Adipose tissue (tissue), 3 donors: Measurements from ENCODE around the gene ZNF429. TPM values are rescaled to one million over a fixed set of nuclear protein-coding genes. Genes with fewer than 3 reads are reported as not detected.
A peak's percentile ranks its signal among the peaks of the same experiment; 100 is the strongest.
"Not testable (repeated sequence)": the region's sequence is repeated elsewhere in the genome, so short reads cannot be mapped to it uniquely, and the experiment has no call there.

Experiments
- H3K27ac ChIP-seq: one replicate; pipeline ENCODE4 v1.5.1; 2013; ENCODE audit warnings: low read depth, low read length
- WGBS, 3 donors: extraction: QIAGEN DNeasy Blood & Tissue Kit; methylation state at CpG; one replicate each; pipeline ENCODE4 v1.1.7; 2013; 5-methylcytosine and 5-hydroxymethylcytosine counted together
- polyA plus RNA-seq, 3 donors: library from polyadenylated mRNA; stranded (reverse); fragments of 200-250 nt; gene quantifications; one replicate each; pipeline ENCODE4 v1.2.3, GENCODE V29; 2013
- donor health status: healthy with polysubstance abuse.
- donor health status: Bipolar disorder and iron deficiency.
- donor health status: healthy.

The ZNF429 gene
- 1 to 10 TPM; 5.6 to 8.5 (median 7.7) TPM for polyA plus RNA-seq

DNA sequence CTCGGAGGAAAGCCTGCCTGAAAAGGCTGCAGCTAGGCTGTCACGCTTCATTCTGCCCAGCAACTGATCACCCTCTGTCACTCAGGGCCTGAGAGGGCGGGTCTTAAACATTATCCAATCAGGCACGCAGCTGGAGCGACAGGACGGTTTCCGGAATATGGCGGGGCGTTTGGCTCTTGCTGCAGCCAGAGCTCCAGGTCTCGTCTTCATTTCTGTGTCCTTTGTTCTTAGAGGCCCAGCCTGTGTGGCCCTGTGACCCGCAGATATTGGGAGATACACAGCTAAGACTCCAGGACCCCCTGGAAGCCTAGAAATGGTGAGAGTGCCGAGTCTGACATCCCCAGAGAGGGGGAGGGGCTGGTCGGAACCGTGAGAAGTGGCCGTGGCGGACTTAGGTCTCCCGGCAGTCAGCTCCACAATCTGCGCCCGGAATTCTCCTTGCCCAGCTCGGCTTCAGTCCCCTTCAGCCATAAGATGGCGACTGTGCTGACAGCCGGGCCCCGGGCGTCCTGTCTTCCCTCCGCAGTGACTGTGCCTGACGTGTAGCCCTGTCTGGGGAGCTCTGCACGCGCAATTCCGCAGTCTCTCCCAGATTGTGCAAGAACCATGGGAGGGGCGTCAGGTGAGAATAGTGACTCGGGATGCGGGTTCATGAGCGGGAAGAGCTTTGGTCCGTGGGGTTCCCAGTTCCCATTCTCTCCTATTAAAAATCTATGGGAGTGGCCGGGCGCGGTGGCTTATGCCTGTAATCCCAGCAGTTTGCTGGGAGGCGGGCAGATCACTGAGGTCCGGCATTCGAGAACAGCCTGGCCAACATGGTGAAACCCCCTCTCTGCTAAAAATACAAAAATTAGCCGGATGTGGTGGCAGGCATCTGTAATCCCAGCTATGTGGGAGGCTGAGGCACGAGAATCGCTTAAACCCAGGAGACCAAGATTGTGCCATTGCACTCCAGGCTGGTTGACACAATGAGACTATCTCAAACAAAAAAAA, at the start of gene ZNF429:
Gene ZNF429, plus strand, starts transcription at position 144 of the 993 bp plus-strand sequence. Its CDS starts 170 bp downstream, at position 314.
- H3K27ac ChIP-seq, result peak within 1 kb of the TSS; percentile 52
- 0 to 1% (median 1%) methylated on average over 43 of the region's 43 CpGs for WGBS, 3 donors

DNA sequence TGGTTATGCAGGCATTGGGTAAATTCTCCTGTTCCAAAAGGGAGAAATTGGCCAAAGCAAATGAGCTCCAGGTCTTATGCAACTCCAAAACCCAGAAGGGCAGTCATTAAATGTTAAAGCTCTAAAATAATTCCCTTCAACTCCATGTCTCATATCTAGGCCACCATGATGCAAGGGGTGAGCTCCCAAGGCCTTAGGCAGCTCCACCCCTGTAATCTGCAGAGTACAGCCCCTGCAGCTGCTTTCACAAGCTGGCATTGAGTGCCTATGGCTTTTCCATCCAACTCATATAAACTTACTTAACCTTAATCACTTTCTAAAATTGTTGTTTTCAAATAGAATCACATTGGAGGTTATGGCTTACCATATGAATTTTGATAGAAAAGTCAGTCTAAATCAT, 44.7 kb upstream of the ZNF429 start:
- H3K27ac ChIP-seq, result no peak overlapping the region

DNA sequence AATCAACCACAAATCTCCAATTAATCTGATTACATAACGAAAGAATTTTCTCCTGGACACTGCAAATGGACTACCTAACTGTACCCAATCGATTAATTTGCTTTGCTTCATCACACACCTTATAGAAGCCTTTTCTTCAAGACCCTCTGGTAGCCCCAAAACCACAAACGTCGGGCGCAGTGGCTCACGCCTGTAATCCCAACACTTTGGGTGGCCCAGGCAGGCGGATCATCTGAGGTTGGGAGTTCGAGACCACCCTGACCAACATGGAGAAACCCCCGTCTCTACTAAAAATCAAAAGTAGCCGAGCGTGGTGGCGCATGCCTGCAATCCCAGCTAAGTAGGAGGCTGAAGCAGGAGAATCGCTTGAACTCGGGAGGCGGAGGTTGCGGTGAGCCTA, 42.9 kb upstream of the ZNF429 start:
- WGBS, 3 donors, result 95 to 96% (median 96%) methylated on average over 16 of the region's 16 CpGs
- H3K27ac ChIP-seq, result no peak overlapping the region

DNA sequence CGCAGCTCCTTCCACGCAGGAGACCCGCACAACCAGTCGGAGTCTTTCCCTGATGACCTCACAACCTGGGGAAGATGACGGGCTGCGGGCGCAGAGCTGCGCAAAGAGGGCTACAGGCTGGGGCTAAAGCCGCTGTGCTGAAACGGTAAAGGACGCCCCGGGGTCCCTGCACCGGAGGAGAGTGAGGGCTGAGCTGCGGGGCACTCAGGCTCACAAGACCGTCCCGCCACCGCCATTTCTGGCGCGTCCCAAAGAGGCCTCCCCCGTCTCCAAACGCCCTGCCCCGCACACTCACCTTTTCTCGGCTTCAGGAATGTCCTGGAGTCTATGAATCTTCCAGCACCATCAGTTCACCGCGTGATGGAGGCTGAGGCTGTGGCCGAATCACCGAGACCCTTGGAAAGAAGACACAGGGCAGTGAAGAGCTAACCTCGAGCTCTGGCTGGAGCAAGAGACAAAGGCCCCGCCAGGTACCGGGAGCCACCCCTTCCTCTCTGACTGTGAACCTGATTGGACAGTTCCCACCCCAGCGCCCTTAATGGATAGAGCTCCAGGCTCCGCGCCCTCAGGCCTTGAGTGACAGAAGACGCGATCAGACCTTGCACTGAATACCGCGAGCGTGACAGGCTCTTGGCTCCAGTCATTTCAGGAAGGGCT, 41.8 kb upstream of the ZNF429 start:
- H3K27ac ChIP-seq, result no peak overlapping the region
- WGBS, 3 donors, result 4 to 6% (median 4%) methylated on average over 37 to 38 of the region's 38 CpGs

DNA sequence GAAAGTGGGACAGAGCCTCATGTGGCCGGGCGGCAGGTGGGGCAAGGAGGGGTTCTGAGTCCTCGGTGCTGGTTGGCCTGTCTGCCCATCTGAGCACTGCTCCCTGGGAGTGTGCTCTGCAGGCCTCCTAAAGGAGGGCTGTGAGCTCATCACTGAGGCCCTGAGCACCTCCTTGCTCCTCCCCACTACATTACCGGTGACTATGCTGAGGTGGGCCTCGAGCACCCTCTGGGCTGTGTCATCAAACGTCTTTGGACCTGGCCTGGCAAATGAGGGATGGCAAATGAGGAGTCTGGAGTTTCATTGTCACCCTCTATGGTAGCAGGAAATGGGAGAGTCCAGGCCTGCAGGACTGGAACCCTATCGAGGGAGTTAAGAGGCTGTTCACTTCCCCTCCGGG, 38.8 kb upstream of the ZNF429 start:
- no peak overlapping the region for H3K27ac ChIP-seq
- WGBS, 3 donors, result 80 to 82% (median 82%) methylated on average over 8 of the region's 8 CpGs

DNA sequence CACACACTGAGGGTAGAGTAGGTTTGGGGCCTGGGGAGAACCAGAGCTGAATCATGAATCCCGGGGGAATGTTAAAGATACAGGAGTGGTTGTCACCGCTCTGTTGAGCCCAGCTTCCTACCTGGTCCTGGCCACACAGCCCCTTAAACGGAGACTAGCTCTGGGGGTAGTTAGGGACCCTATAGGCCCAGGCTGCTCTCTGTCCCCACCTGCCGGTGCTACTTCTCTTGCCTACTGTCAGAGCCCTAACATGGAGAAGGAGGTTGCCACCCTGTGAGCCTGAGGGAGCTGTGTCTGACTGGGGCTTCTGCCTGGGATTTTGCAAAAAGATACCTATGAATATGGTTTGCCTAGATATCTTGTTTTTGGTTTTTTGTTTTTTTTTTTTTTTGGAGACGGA, 36.6 kb upstream of the ZNF429 start:
- H3K27ac ChIP-seq, result no peak overlapping the region
- 77 to 80% (median 80%) methylated on average over 4 to 5 of the region's 5 CpGs for whole genome bisulfite sequencing, 3 donors

DNA sequence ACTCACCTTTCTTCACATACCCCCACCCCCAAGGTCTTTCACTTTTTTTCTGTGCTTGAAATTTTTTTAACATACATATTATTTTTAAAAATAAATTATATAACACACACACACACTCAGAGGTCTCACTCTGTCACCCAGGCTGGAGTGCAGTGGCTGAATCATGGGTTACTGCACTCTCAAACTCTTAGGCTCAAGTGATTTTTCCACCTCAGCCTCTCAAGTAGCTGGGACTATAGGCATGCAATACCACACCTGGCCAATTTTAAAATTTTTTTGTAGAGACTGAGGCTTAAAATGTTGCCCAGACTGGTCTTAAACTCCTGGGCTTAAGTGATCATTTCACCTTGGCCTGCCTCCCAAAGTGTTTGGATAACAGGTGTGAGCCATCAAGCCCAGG, 32.9 kb upstream of the ZNF429 start:
- no peak overlapping the region for H3K27ac ChIP-seq

DNA sequence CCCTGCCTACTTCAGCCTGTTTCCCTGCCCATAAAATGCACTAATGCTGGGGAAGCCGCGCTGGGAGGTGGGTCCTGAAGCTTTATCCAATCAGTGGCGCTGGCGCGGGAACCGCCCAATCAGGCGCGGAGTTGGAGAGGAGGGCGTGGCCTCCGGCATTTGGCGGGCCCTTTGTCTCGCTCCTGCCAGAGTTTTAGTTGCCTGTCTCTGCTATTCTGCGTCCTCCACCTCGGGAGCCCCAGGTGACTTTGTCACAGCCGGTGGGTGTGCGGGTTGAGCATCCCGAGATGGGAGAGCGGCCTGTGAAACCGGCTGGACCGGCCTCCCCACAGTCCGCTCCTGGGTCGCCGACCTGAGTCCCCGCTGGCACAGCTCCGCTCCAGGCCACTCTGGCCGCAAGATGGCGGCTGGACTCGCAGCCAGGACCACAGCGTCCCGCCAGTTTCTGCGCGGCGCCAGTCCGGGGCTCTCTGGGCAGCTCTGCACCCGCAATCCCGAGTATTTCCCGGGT, 30.7 kb upstream of the ZNF429 start:
- WGBS, 3 donors, result 0 to 2% (median 0%) methylated on average over 37 of the region's 37 CpGs
- no peak overlapping the region for H3K27ac ChIP-seq

DNA sequence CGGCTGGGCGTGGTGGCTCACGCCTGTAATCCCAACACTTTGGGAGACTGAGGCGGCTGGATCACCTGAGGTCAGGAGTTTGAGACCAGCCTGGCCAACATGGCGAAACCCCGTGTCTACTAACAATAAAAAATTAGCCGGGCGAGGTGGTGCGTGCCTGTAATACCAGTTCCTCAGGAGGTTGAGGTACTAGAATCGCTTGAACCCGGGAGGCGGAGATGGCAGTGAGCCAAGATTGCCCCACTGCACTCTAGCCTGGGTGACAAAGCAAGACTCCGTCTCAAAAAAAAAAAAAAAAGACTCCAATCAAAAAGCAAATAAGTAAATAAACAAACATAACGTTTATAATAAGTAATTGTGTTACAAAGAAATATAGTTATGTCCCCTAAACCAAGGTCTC, 23.0 kb upstream of the ZNF429 start:
- WGBS, 3 donors, result 91 to 93% (median 93%) methylated on average over 14 of the region's 14 CpGs
- H3K27ac ChIP-seq, result not testable (repeated sequence)

DNA sequence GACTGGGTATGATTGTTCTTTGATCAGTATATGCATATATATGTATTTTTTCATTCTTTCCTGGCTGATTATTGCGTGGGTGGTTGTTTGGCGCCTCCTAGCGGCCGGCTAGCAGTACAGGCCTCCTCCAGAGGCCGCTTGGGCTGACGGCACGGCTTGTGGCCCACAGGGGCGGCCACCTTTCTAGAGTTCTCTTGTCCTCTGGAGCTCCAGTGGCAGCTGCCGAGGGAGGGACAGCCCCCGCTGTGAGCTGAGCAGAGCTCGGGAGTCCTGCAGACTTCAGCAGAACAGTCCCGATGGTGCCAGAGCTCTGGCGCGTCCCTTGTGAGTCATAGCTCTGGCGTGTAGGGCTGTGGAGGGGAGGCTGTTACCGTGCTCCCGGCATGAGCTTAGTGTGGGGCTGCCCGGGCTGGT, 22.5 kb upstream of the ZNF429 start:
- 50 to 77% (median 62%) methylated on average over 18 of the region's 18 CpGs for WGBS, 3 donors
- H3K27ac ChIP-seq, result no peak overlapping the region

DNA sequence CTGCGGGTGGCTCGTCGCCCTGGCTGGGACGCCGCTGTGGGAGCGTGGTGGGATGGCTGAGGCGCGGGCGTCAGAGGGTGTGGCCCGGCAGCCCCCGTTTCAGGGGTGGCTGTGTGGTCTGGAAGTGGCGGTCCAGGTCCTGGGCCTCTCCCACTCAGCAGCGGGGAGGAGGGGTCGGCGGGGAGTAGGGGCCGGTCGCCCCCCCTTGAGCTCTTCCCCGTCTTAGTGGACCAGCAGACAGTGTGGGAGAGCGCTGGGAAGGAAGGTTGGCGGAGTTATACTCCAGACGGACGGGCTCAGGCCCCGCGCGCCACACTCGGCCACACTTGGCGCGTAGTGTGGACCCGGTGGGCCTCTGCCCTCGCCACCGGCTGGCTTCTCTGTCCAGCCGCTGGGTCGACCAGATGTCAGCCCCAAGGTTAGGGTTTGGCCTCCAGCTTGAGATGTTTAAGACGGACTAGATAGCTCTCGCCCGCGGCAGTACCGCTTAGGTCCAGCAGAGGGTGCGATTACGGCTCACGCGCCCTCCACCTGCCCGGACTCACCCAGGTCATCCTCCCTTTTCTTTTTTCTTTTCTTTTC, 21.7 kb upstream of the ZNF429 start:
- 71 to 86% (median 81%) methylated on average over 35 to 43 of the region's 43 CpGs for WGBS, 3 donors
- H3K27ac ChIP-seq, result no peak overlapping the region

DNA sequence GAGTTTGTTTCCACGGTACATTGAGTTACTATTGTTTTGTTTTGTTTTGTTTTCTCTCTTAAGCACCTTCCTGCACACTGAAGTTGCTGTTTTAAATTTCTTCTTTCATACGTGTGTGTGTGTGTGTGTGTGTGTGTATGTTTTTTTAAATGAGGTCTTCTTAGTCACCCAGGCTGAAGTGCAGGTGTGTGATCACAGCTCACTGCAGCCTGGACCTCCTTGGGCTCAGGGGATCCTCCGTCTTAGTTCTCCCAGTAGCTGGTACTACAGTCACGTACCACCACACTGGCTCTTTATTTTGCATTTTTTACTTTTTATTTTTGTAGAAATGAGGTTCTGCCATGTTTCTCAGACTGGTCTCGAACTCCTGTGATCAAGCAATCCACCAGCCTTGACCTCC, 20.8 kb upstream of the ZNF429 start:
- WGBS, 3 donors, result 86 to 91% (median 89%) methylated on average over 5 of the region's 5 CpGs
- H3K27ac ChIP-seq, result no peak overlapping the region

DNA sequence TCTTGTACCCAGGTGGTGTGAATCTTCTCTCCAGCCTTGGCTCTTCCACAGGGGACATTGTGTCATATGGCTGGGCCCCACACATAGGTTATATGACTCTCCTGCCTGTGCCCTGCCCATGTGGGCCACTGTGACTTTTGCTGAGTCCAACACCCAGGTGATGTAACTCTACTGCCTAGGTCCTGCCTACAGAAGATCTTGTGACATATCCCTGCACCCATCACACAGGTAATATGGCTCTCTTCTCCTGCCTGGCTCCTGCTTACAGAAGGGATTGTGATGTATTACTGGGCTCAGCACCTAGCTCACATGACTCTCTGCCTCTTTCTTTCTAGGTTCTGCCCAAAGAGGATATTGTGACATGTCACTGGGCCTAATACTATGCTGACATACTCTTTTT, 19.5 kb upstream of the ZNF429 start:
- no peak overlapping the region for H3K27ac ChIP-seq

DNA sequence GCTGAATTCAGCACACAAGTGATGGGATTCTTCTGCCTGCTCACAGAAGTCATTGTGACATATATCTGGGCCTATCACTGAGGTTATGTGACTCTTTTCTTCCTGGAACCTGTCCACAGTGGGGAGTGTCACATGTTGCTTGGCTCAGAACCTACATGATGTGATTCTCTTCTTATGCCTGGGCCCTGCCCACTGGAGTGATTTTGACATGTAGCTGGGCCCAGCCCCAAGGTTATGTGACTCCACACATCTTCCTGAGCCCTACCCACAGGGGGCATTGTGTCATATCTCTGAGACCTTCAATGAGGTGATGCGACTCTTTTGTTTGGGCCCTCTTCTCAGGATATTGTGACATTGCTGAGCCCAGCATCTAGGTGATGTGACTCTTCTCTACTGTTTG, 17.4 kb upstream of the ZNF429 start:
- WGBS, 3 donors, result 82 to 100% (median 92%) methylated on average over 1 of the region's 1 CpG
- H3K27ac ChIP-seq, result no peak overlapping the region

DNA sequence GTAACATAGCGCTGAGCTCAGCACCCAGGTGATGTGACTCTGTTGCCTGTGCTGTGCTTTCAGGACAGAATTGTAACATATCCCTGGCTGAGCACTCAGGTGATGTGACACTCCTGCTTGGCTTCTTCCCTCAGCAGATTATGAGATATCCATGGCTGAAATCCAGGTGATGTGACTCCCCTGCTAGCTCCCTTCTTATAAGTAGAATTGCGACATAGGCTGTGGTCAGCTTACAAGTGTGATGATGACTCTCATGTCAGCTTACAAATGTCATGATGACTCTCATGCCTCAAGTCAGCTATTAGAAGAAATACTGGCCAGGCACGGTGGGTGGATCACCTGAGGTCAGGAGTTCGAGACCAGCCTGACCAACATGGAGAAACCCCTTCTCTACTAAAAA, 14.3 kb upstream of the ZNF429 start:
- H3K27ac ChIP-seq, result no peak overlapping the region
- 67 to 72% (median 67%) methylated on average over 4 of the region's 4 CpGs for WGBS, 3 donors

DNA sequence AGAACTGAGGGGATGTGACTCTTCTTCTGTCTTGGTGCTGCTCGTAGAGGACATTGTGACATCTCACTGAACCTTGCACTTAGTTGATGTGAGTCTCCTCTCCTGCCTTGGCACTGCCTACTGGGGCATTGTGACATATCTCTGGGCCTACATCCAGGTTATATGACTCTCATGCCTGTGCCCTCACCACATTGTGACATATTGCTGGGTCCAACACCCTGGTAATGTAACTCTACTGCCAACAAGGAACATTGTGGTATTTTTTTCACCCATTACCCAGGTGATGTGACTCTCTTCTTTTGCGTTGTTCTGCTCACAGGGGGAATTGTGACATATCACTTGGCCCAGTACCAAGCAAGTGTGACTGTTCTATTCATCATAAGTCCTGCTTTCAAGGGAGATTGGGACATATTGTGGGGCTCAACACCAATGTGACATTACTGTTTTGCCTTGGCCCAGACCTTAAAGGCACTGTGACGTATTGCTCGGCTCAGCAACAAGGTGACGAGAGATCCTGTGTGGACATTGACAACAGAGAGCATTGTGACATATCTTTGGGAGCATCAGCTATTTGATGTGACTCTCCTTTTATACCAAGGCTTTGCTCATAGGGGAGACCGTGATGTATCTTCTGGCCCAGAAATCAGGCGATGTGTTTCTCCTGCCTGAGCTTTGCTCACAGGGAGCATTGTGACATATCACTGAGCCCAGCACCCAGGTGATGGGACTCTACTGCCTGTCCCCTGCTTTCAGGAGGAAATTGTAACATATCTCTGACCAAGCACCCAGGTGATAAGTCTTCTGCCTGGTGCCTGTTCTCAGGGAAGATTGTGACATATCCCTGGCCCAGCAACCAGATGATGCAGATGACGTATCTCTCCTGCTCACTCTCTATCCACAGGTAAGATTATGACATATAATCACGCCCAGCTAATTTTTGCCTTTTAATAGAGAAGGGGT, 12.2 kb upstream of the ZNF429 start:
- WGBS, 3 donors, result 73 to 92% (median 76%) methylated on average over 9 of the region's 9 CpGs
- no peak overlapping the region for H3K27ac ChIP-seq

DNA sequence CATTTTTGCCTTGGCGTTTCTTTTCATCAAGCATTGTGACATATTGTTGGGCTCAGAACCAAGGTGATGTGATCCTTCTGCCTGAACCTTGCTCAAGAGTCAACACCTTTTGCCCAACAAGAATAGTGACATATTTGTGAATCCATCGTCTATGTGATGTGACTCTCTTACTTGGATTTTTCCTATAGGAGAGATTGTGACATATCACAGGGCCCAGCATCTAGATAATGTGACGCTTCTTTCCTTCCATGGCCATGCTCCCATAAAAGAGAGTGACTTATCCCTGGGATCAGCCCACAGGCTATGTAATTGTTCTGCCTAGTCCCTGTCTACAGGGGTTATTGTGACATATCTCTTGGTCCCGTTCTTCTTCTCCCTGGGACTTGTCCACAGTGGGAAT, 8.5 kb upstream of the ZNF429 start:
- no peak overlapping the region for H3K27ac ChIP-seq
- 88 to 92% (median 92%) methylated on average over 4 of the region's 4 CpGs for WGBS, 3 donors

DNA sequence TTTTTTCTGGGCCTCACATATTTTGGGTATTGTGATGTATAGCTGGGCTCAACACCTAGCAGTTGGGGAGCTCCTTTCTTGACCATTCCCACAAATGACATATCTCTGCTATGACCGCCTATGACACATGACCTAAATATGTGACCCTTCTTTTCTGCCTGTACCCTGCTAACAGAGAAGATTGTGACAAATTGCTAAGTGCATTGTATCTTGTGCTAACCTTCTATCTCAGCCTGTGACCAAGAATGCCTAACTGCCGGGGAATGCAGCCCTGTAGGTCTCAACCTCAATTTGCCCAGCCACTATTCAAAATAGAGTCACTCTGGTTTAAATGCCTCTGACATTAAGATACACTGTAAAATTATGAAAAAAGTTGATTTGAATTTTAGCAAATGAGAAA, 6.8 kb upstream of the ZNF429 start:
- 71 to 96% (median 76%) methylated on average over 2 of the region's 2 CpGs for WGBS, 3 donors
- no peak overlapping the region for H3K27ac ChIP-seq
